HepG2 (cell line): ENCODE results near the gene LRRC74A. TPM values are rescaled to one million over a fixed set of nuclear protein-coding genes. Genes with fewer than 3 reads are reported as not detected.

Experiments
- ARID4A ChIP-seq: sonication (generic); formaldehyde crosslinking; IDR thresholded peaks from 2 replicates; pipeline ENCODE4 v1.5.0; 2020; ENCODE audit warnings: mild to moderate bottlenecking, missing genetic modification reagents, borderline replicate concordance
- DMAP1 ChIP-seq: IDR thresholded peaks from 2 replicates; pipeline ENCODE4 v1.6.1; 2016
- GATA4 ChIP-seq: sonication (generic); IDR thresholded peaks from 2 replicates; pipeline ENCODE4 v1.6.1; 2016; ENCODE audit warnings: antibody characterized with exemption, low read depth, borderline replicate concordance
- HNRNPUL1 ChIP-seq: fragments of 200-400 bp; formaldehyde crosslinking; IDR thresholded peaks from 2 replicates; pipeline ENCODE4 v1.6.1; 2017; ENCODE audit warnings: low read depth, mild to moderate bottlenecking, low read length, moderate library complexity
- IKZF5 ChIP-seq: IDR thresholded peaks from 2 replicates; pipeline ENCODE4 v1.6.1; 2018; ENCODE audit warnings: missing genetic modification reagents, mild to moderate bottlenecking, missing compliant biosample characterization
- MIXL1 ChIP-seq: IDR thresholded peaks from 2 replicates; pipeline ENCODE4 v1.6.1; 2016
- MLX ChIP-seq: IDR thresholded peaks from 2 replicates; pipeline ENCODE4 v1.6.1; 2016
- SAP130 ChIP-seq: IDR thresholded peaks from 2 replicates; pipeline ENCODE4 v1.6.1; 2016; ENCODE audit warnings: low read depth
- SRSF9 ChIP-seq: fragments of 200-400 bp; formaldehyde crosslinking; IDR thresholded peaks from 2 replicates; pipeline ENCODE4 v1.6.1; 2018; ENCODE audit warnings: borderline replicate concordance, mild to moderate bottlenecking, low read depth, low read length; ENCODE audit not compliant: insufficient read depth, poor library complexity, severe bottlenecking
- ZNF335 ChIP-seq: sonication (generic); formaldehyde crosslinking; IDR thresholded peaks from 2 replicates; pipeline ENCODE4 v1.4.0; 2020; ENCODE audit warnings: missing genetic modification reagents
- ZNF33B ChIP-seq: sonication (generic); formaldehyde crosslinking; IDR thresholded peaks from 2 replicates; pipeline ENCODE4 v1.5.1; 2020; ENCODE audit warnings: mild to moderate bottlenecking, missing genetic modification reagents
- ZNF883 ChIP-seq: sonication (generic); formaldehyde crosslinking; IDR thresholded peaks from 2 replicates; pipeline ENCODE4 v1.5.1; 2020; ENCODE audit warnings: mild to moderate bottlenecking, missing genetic modification reagents; ENCODE audit errors: not compliant biosample characterization
- ZSCAN20 ChIP-seq: sonication (generic); formaldehyde crosslinking; IDR thresholded peaks from 2 replicates; pipeline ENCODE4 v1.4.0; 2020; ENCODE audit warnings: missing genetic modification reagents, mild to moderate bottlenecking, borderline replicate concordance
- polyA plus RNA-seq, 8 experiments: library from polyadenylated mRNA; depleted of rRNA in 3 of 8; stranded (reverse) in 7 of 8; unstranded in 1 of 8; fragments of >200 nt; fragmentation: Illumina TruSeq in 4 of 8; extraction: Trizol in 4 of 8; gene quantifications; 2 replicates each; pipeline versions ENCODE4 v1.2.1 to v1.2.3, GENCODE V29; 2011 to 2016; ENCODE audit warnings: low read depth in 4 of 8, missing spikeins in 1 of 8, mixed read lengths in 1 of 8; ENCODE audit not compliant: insufficient read depth in 1 of 8
- total RNA-seq, 5 experiments: library from RNA; depleted of rRNA; stranded (reverse); fragments of >200 nt; fragmentation: Illumina TruSeq; extraction: Trizol; gene quantifications; 2 replicates each; pipeline ENCODE4 v1.2.3, GENCODE V29; 2016; ENCODE audit warnings: low read depth in 1 of 5
- TF ChIP-seq, protein P1 (sequence below): IDR thresholded peaks from 2 replicates; pipeline ENCODE4 v1.6.1; 2016; ENCODE audit warnings: mild to moderate bottlenecking, missing biosample characterization, missing genetic modification reagents
- TF ChIP-seq, protein P2 (sequence below): IDR thresholded peaks from 2 replicates; pipeline ENCODE4 v1.6.1; 2016; ENCODE audit warnings: missing compliant biosample characterization, missing genetic modification reagents, borderline replicate concordance
- TF ChIP-seq, protein P3 (sequence below): IDR thresholded peaks from 2 replicates; pipeline ENCODE4 v1.6.1; 2016; ENCODE audit warnings: missing biosample characterization, missing genetic modification reagents, low read depth

The LRRC74A gene
- total and polyA plus RNA-seq, 2 of the 13 experiments (the other 11 are each of a cell fraction or from before 2014, with no cell fraction given): not detected

- TF ChIP-seq IKZF5: peak; percentile 77
- TF ChIP-seq GATA4: peak; percentile 64; the same call in 1 of the 2 replicates
- TF ChIP-seq, protein P1, sequence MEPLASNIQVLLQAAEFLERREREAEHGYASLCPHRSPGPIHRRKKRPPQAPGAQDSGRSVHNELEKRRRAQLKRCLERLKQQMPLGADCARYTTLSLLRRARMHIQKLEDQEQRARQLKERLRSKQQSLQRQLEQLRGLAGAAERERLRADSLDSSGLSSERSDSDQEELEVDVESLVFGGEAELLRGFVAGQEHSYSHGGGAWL: peak; percentile 83; the same call in 1 of the 2 replicates
- TF ChIP-seq SAP130 (CRISPR knock-in tag): peak; percentile 96
- TF ChIP-seq ZNF335 (CRISPR knock-in tag): no peak
- TF ChIP-seq, protein P2, sequence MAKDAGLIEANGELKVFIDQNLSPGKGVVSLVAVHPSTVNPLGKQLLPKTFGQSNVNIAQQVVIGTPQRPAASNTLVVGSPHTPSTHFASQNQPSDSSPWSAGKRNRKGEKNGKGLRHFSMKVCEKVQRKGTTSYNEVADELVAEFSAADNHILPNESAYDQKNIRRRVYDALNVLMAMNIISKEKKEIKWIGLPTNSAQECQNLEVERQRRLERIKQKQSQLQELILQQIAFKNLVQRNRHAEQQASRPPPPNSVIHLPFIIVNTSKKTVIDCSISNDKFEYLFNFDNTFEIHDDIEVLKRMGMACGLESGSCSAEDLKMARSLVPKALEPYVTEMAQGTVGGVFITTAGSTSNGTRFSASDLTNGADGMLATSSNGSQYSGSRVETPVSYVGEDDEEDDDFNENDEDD (CRISPR knock-in tag): peak; percentile 76; the same call in 1 of the 2 replicates
- TF ChIP-seq SRSF9: no peak
- 0 out of 2 replicates have a peak, but pooled peaks have one; percentile 43 for TF ChIP-seq HNRNPUL1
- no peak for TF ChIP-seq ZNF33B (CRISPR knock-in tag)
- peak; percentile 49; the same call in 1 of the 2 replicates for TF ChIP-seq MIXL1 (CRISPR knock-in tag)
- TF ChIP-seq, protein P3, sequence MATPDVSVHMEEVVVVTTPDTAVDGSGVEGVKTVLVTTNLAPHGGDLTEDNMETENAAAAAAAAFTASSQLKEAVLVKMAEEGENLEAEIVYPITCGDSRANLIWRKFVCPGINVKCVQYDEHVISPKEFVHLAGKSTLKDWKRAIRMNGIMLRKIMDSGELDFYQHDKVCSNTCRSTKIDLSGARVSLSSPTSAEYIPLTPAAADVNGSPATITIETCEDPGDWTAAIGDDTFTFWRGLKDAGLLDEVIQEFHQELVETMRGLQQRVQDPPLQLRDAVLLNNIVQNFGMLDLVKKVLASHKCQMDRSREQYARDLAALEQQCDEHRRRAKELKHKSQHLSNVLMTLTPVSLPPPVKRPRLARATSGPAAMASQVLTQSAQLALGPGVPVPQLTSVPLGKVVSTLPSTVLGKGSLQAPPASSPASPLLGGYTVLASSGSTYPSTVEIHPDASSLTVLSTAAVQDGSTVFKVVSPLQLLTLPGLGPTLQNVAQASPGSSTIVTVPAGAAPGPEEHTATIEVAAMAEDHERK (CRISPR knock-in tag): peak; percentile 71
- TF ChIP-seq DMAP1: peak; percentile 89
- TF ChIP-seq ZNF883 (CRISPR knock-in tag): peak; percentile 73
- peak; percentile 50; the same call in 1 of the 2 replicates for TF ChIP-seq MLX (CRISPR knock-in tag)
- TF ChIP-seq ARID4A (CRISPR knock-in tag): peak; percentile 95
- TF ChIP-seq ZSCAN20 (CRISPR knock-in tag): 0 out of 2 replicates have a peak, but pooled peaks have one; percentile 59
Measured at GRCh38 chr14:76812422-76813383, 13.5 kb upstream of the LRRC74A start, which contains the start of gene ANGEL1 (continued).
